Measurements from ENCODE around the gene SAT2. TPM values are rescaled to one million over a fixed set of nuclear protein-coding genes. Genes with fewer than 3 reads are reported as not detected.
"Not testable (repeated sequence)": the region's sequence is repeated elsewhere in the genome, so short reads cannot be mapped to it uniquely, and the experiment has no call there.

Gene SAT2
- total RNA-seq, 2 donors from 2014 or later: 82.7 to 103 TPM

DNA sequence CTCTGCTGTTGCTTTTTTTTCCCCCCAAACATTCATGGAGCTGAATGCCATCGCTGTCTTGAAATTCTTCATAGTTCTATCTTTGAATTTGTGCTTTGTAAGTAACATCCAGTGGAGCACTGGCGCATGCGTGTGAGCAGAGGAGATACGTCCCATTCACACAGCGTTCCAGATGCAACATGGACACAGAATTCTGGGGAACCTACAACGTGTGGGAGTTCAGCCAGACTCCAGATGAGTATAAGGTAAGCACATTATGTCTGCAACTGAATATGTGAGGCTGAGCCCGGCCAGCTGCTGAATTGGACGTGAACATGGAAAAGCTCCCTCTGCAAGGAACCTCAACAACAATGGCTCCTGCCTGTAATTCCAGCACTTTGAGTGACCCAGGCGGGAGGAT lies 18.8 kb upstream of the SAT2 start:
- no peak overlapping the region for H3K27ac Mint-ChIP-seq
- H3K4me3 Mint-ChIP-seq: no peak overlapping the region
- Histone ChIP-seq H3K9me3 (ENCODE audit: control insufficient read depth, low read length) (no peaks in the 10 kb centered on the region), H3K4me1 (ENCODE audit: control insufficient read depth, insufficient read depth, low read length) (no peaks in the 10 kb centered on the region), H3K27me3 (ENCODE audit: control insufficient read depth, insufficient read depth, low read length, poor library complexity, severe bottlenecking) (peaks cover 11% of the 10 kb centered on the region), H3K9ac (ENCODE audit: extremely low read depth, low read length, poor library complexity, severe bottlenecking) (no peak overlapping the region), H3K27ac (ENCODE audit: low read depth, low read length) (no peak overlapping the region), H3K36me3 (ENCODE audit: control insufficient read depth, insufficient read depth, low read length) (no peaks in the 10 kb centered on the region), H3K4me3 (ENCODE audit: low read length) (no peak overlapping the region)
- TF ChIP-seq, protein P1, sequence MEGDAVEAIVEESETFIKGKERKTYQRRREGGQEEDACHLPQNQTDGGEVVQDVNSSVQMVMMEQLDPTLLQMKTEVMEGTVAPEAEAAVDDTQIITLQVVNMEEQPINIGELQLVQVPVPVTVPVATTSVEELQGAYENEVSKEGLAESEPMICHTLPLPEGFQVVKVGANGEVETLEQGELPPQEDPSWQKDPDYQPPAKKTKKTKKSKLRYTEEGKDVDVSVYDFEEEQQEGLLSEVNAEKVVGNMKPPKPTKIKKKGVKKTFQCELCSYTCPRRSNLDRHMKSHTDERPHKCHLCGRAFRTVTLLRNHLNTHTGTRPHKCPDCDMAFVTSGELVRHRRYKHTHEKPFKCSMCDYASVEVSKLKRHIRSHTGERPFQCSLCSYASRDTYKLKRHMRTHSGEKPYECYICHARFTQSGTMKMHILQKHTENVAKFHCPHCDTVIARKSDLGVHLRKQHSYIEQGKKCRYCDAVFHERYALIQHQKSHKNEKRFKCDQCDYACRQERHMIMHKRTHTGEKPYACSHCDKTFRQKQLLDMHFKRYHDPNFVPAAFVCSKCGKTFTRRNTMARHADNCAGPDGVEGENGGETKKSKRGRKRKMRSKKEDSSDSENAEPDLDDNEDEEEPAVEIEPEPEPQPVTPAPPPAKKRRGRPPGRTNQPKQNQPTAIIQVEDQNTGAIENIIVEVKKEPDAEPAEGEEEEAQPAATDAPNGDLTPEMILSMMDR (conservative IDR thresholded peaks at IDR 0.05): no peak
- no peaks in the 10 kb centered on the region for H3K9me3 Mint-ChIP-seq
- WGBS, 2 experiments (ENCODE audit: insufficient coverage in 1 of 2, insufficient read length in 1 of 2): 90% methylated on average over 6 to 9 of the region's 9 CpGs
- no peaks in the 10 kb centered on the region for H3K36me3 Mint-ChIP-seq (ENCODE audit: low read depth)
- peaks cover 22% of the 10 kb centered on the region for H3K27me3 Mint-ChIP-seq (ENCODE audit: insufficient read depth)
- H3K4me1 Mint-ChIP-seq: peaks cover 12% of the 10 kb centered on the region
- DNase-seq: no peak

GRCh38 chr17:7644775-7645174 lies 17.2 kb upstream of the SAT2 start:
- Mint-ChIP-seq H3K27ac (no peak overlapping the region), H3K4me1 (peaks cover 4% of the 10 kb centered on the region), H3K4me3 (no peak overlapping the region), H3K27me3 (ENCODE audit: insufficient read depth) (peaks cover 8% of the 10 kb centered on the region), H3K36me3 (ENCODE audit: low read depth) (no peaks in the 10 kb centered on the region), H3K9me3 (no peaks in the 10 kb centered on the region)
- no peaks in the 10 kb centered on the region for H3K9me3 ChIP-seq (ENCODE audit: control insufficient read depth, low read length)
- TF ChIP-seq, protein P1 (conservative IDR thresholded peaks at IDR 0.05): no peak
- H3K4me3 ChIP-seq (ENCODE audit: low read length): no peak overlapping the region
- H3K36me3 ChIP-seq (ENCODE audit: control insufficient read depth, insufficient read depth, low read length): no peaks in the 10 kb centered on the region
- H3K27ac ChIP-seq (ENCODE audit: low read depth, low read length): no peak overlapping the region
- WGBS, 2 experiments (ENCODE audit: insufficient coverage in 1 of 2, insufficient read length in 1 of 2): 91 to 97% methylated on average over 4 of the region's 4 CpGs
- no peak overlapping the region for H3K9ac ChIP-seq (ENCODE audit: extremely low read depth, low read length, poor library complexity, severe bottlenecking)
- peaks cover under 1% of the 10 kb centered on the region for H3K27me3 ChIP-seq (ENCODE audit: control insufficient read depth, insufficient read depth, low read length, poor library complexity, severe bottlenecking)
- DNase-seq: no peak
- no peaks in the 10 kb centered on the region for H3K4me1 ChIP-seq (ENCODE audit: control insufficient read depth, insufficient read depth, low read length)

DNA sequence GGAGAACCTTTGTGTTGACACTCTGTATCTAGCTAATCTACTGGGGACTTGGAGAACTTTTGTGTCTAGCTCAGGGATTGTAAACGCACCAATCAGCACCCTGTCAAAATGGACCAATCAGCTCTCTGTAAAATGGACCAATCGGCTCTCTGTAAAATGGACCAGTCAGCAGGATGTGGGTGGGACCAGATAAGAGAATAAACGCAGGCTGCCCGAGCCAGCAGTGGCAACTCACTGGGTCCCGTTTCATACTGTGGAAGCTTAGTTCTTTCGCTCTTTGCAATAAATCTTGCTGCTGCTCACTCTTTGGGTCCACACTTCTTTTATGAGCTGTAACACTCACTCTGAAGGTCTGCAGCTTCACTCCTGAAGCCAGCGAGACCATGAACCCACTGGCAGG lies 14.0 kb upstream of the SAT2 start:
- 84 to 85% methylated on average over 6 to 7 of the region's 7 CpGs for WGBS, 2 experiments (ENCODE audit: insufficient coverage in 1 of 2, insufficient read length in 1 of 2)
- H3K4me1 ChIP-seq (ENCODE audit: control insufficient read depth, insufficient read depth, low read length); H3K27ac ChIP-seq (ENCODE audit: low read depth, low read length); H3K4me1 Mint-ChIP-seq; H3K27ac Mint-ChIP-seq; H3K36me3 Mint-ChIP-seq (ENCODE audit: low read depth); H3K9me3 Mint-ChIP-seq; H3K9ac ChIP-seq (ENCODE audit: extremely low read depth, low read length, poor library complexity, severe bottlenecking); H3K9me3 ChIP-seq (ENCODE audit: control insufficient read depth, low read length); H3K36me3 ChIP-seq (ENCODE audit: control insufficient read depth, insufficient read depth, low read length); H3K4me3 ChIP-seq (ENCODE audit: low read length); H3K27me3 ChIP-seq (ENCODE audit: control insufficient read depth, insufficient read depth, low read length, poor library complexity, severe bottlenecking); DNase-seq; H3K27me3 Mint-ChIP-seq (ENCODE audit: insufficient read depth); H3K4me3 Mint-ChIP-seq: not testable (repeated sequence)

- Histone ChIP-seq H3K27me3 (ENCODE audit: control insufficient read depth, insufficient read depth, low read length, poor library complexity, severe bottlenecking) (no peaks in the 10 kb centered on the region), H3K4me1 (ENCODE audit: control insufficient read depth, insufficient read depth, low read length) (no peaks in the 10 kb centered on the region), H3K4me3 (ENCODE audit: low read length) (no peak overlapping the region), H3K27ac (ENCODE audit: low read depth, low read length) (no peak overlapping the region), H3K9ac (ENCODE audit: extremely low read depth, low read length, poor library complexity, severe bottlenecking) (no peak overlapping the region), H3K9me3 (ENCODE audit: control insufficient read depth, low read length) (no peaks in the 10 kb centered on the region), H3K36me3 (ENCODE audit: control insufficient read depth, insufficient read depth, low read length) (no peaks in the 10 kb centered on the region)
- 92 to 93% methylated on average over 3 to 26 of the region's 26 CpGs for WGBS, 2 experiments (ENCODE audit: insufficient coverage in 1 of 2, insufficient read length in 1 of 2)
- TF ChIP-seq, protein P1 (conservative IDR thresholded peaks at IDR 0.05): no peak
- Mint-ChIP-seq H3K27me3 (ENCODE audit: insufficient read depth) (peaks cover 5% of the 10 kb centered on the region), H3K4me1 (peaks cover 9% of the 10 kb centered on the region), H3K4me3 (no peak overlapping the region), H3K27ac (no peak overlapping the region), H3K9me3 (no peaks in the 10 kb centered on the region), H3K36me3 (ENCODE audit: low read depth) (no peaks in the 10 kb centered on the region)
- no peak for DNase-seq
Observed at GRCh38 chr17:7640783-7641182, 13.2 kb upstream of the SAT2 start.

Data from endodermal cell (in vitro differentiated cells).